Smooth muscle cell (in vitro differentiated cells): ENCODE data around the gene GPATCH2. TPM values are rescaled to one million over a fixed set of nuclear protein-coding genes. Genes with fewer than 3 reads are reported as not detected.

Experiments used
- DNase-seq: peaks from one replicate; lab custom pipeline; 2025; ENCODE audit not compliant: unreplicated experiment; lab: John Stamatoyannopoulos, UW
- H2AFZ ChIP-seq: fragments of 200-600 bp; sonication (generic); 2 replicates; pipeline ENCODE4 v1.6.0; 2016; ENCODE audit warnings: antibody characterized with exemption, low read depth, mild to moderate bottlenecking
- H3F3A ChIP-seq: fragments of 200-600 bp; sonication (generic); 2 replicates; pipeline ENCODE4 v1.6.0; 2017; ENCODE audit warnings: antibody characterized with exemption, low read depth
- H3K27ac ChIP-seq: fragments of 200-600 bp; sonication (generic); 2 replicates; pipeline ENCODE4 v1.5.1; 2016; ENCODE audit warnings: low read depth, mild to moderate bottlenecking
- H3K27me3 ChIP-seq: fragments of 200-600 bp; sonication (generic); 2 replicates; pipeline ENCODE4 v1.6.1; 2016; ENCODE audit warnings: low read depth, mild to moderate bottlenecking
- H3K36me3 ChIP-seq: fragments of 200-600 bp; sonication (generic); 2 replicates; pipeline ENCODE4 v1.5.1; 2016; ENCODE audit warnings: low read depth
- H3K4me1 ChIP-seq: fragments of 200-600 bp; sonication (generic); 2 replicates; pipeline ENCODE4 v1.5.1; 2016; ENCODE audit warnings: low read depth
- H3K4me2 ChIP-seq: fragments of 200-600 bp; sonication (generic); 2 replicates; pipeline ENCODE4 v1.6.0; 2016; ENCODE audit warnings: mild to moderate bottlenecking
- H3K4me3 ChIP-seq: fragments of 200-600 bp; sonication (generic); 2 replicates; pipeline ENCODE4 v1.5.1; 2016; ENCODE audit warnings: mild to moderate bottlenecking
- H3K79me2 ChIP-seq: fragments of 200-600 bp; sonication (generic); 2 replicates; pipeline ENCODE4 v1.6.0; 2016; ENCODE audit warnings: low read depth, mild to moderate bottlenecking
- H3K9ac ChIP-seq: fragments of 200-600 bp; sonication (generic); 2 replicates; pipeline ENCODE4 v1.6.0; 2016; ENCODE audit warnings: low read depth
- H3K9me3 ChIP-seq: fragments of 200-600 bp; sonication (generic); replicated peaks from 2 replicates; pipeline ENCODE4 v1.5.1; 2016; ENCODE audit warnings: low read depth
- H4K20me1 ChIP-seq: fragments of 200-600 bp; sonication (generic); 2 replicates; pipeline ENCODE4 v1.6.0; 2016; ENCODE audit warnings: low read depth
- CTCF ChIP-seq: fragments of 200-600 bp; sonication (generic); IDR thresholded peaks from 2 replicates; pipeline ENCODE4 v1.5.1; 2017; ENCODE audit warnings: borderline replicate concordance, mild to moderate bottlenecking, antibody characterized with exemption; ENCODE audit not compliant: insufficient read depth, poor library complexity, severe bottlenecking
- WGBS: methylation state at CpG from one replicate; pipeline ENCODE4 v1.1.7; 2016; ENCODE audit warnings: low lambda C conversion rate; 5-methylcytosine and 5-hydroxymethylcytosine counted together
- polyA plus RNA-seq: library from polyadenylated mRNA; unstranded; fragments of >200 nt; fragmentation: Nextera tagmentation; extraction: Ambion mirVana; gene quantifications from 2 replicates; pipeline ENCODE4 v1.2.1, GENCODE V29; 2016
- total RNA-seq: library from RNA; depleted of rRNA; stranded (reverse); fragments of >200 nt; gene quantifications from 2 replicates; pipeline ENCODE4 v1.2.3, GENCODE V29; 2014

GPATCH2 gene
- total and polyA plus RNA-seq, 2 experiments from 2014 or later: 5.6 to 16.4 TPM

- no peaks in the 10 kb centered on the region for H4K20me1 ChIP-seq
- H3K4me1 ChIP-seq: no peaks in the 10 kb centered on the region
- TF ChIP-seq CTCF: no peak
- no peak overlapping the region for H3K27ac ChIP-seq
- H3F3A ChIP-seq: no peaks in the 10 kb centered on the region
- no peaks in the 10 kb centered on the region for H3K9me3 ChIP-seq
- no peaks in the 10 kb centered on the region for H3K79me2 ChIP-seq
- no peak overlapping the region for H3K4me3 ChIP-seq
- H3K36me3 ChIP-seq: no peaks in the 10 kb centered on the region
- H3K4me2 ChIP-seq: no peak overlapping the region
- no peak for DNase-seq
- H3K27me3 ChIP-seq: no peaks in the 10 kb centered on the region
- no peak overlapping the region for H2AFZ ChIP-seq
- no peak overlapping the region for H3K9ac ChIP-seq
- WGBS: 82% methylated on average over 1 of the region's 1 CpG
Observed at GRCh38 chr1:217552339-217552951, 78.4 kb downstream of the GPATCH2 start.

GRCh38 chr1:217542837-217543236 is 88.1 kb downstream of the GPATCH2 start:
- Histone ChIP-seq H3K79me2 (no peaks in the 10 kb centered on the region), H3K9me3 (no peaks in the 10 kb centered on the region), H4K20me1 (peaks cover 2% of the 10 kb centered on the region), H3K4me2 (no peak overlapping the region), H3F3A (no peaks in the 10 kb centered on the region), H3K9ac (no peak overlapping the region), H3K4me1 (no peaks in the 10 kb centered on the region), H3K27ac (no peak overlapping the region), H2AFZ (no peak overlapping the region), H3K4me3 (no peak overlapping the region), H3K27me3 (no peaks in the 10 kb centered on the region), H3K36me3 (no peaks in the 10 kb centered on the region)
- no peak for DNase-seq
- TF ChIP-seq CTCF: no peak

- 68% methylated on average over 9 of the region's 9 CpGs for WGBS
- Histone ChIP-seq H3K4me1 (no peaks in the 10 kb centered on the region), H3K27ac (no peak overlapping the region), H3K27me3 (no peaks in the 10 kb centered on the region), H3K36me3 (no peaks in the 10 kb centered on the region), H3K79me2 (no peaks in the 10 kb centered on the region), H4K20me1 (peaks cover 2% of the 10 kb centered on the region), H3K9me3 (no peaks in the 10 kb centered on the region), H3F3A (no peaks in the 10 kb centered on the region), H3K4me3 (no peak overlapping the region), H3K9ac (no peak overlapping the region), H2AFZ (no peak overlapping the region), H3K4me2 (no peak overlapping the region)
- no peak for DNase-seq
- TF ChIP-seq CTCF: no peak
Observed at GRCh38 chr1:217542136-217542777, 88.6 kb downstream of the GPATCH2 start.

GRCh38 chr1:217540321-217540720 is 90.6 kb downstream of the GPATCH2 start:
- H3K27me3 ChIP-seq: no peaks in the 10 kb centered on the region
- H3K4me1 ChIP-seq: no peaks in the 10 kb centered on the region
- DNase-seq: no peak
- no peak overlapping the region for H2AFZ ChIP-seq
- no peak overlapping the region for H3K4me2 ChIP-seq
- H3K36me3 ChIP-seq: no peaks in the 10 kb centered on the region
- WGBS: 88% methylated on average over 2 of the region's 2 CpGs
- H4K20me1 ChIP-seq: peaks cover 2% of the 10 kb centered on the region
- no peaks in the 10 kb centered on the region for H3K79me2 ChIP-seq
- H3K9ac ChIP-seq: no peak overlapping the region
- H3K4me3 ChIP-seq: no peak overlapping the region
- H3K27ac ChIP-seq: no peak overlapping the region
- H3K9me3 ChIP-seq: no peaks in the 10 kb centered on the region
- H3F3A ChIP-seq: no peaks in the 10 kb centered on the region
- no peak for TF ChIP-seq CTCF
